Endometrial microvascular endothelial cells (primary cell): ENCODE measurements around the gene EFR3B. TPM values are rescaled to one million over a fixed set of nuclear protein-coding genes. Genes with fewer than 3 reads are reported as not detected.
"Not testable (repeated sequence)": the region's sequence is repeated elsewhere in the genome, so short reads cannot be mapped to it uniquely, and the experiment has no call there.

ENCODE experiments used
- in situ Hi-C: cut with HindIII; loops from 2 replicates; pipeline ENCODE4 v1.10.0; 2017; ENCODE audit warnings: low sequenced_read_pairs, low pct_unique_long_range_greater_than_20kb; ENCODE audit errors: inconsistent ontology term
- total RNA-seq: library from RNA; depleted of rRNA; stranded (reverse); fragments of >200 nt; gene quantifications from one replicate; pipeline ENCODE4 v1.2.3, GENCODE V29; 2015; ENCODE audit errors: inconsistent ontology term

The EFR3B gene, protein sequence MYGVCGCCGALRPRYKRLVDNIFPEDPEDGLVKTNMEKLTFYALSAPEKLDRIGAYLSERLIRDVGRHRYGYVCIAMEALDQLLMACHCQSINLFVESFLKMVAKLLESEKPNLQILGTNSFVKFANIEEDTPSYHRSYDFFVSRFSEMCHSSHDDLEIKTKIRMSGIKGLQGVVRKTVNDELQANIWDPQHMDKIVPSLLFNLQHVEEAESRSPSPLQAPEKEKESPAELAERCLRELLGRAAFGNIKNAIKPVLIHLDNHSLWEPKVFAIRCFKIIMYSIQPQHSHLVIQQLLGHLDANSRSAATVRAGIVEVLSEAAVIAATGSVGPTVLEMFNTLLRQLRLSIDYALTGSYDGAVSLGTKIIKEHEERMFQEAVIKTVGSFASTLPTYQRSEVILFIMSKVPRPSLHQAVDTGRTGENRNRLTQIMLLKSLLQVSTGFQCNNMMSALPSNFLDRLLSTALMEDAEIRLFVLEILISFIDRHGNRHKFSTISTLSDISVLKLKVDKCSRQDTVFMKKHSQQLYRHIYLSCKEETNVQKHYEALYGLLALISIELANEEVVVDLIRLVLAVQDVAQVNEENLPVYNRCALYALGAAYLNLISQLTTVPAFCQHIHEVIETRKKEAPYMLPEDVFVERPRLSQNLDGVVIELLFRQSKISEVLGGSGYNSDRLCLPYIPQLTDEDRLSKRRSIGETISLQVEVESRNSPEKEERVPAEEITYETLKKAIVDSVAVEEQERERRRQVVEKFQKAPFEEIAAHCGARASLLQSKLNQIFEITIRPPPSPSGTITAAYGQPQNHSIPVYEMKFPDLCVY
- 0.65 TPM for total RNA-seq

DNA sequence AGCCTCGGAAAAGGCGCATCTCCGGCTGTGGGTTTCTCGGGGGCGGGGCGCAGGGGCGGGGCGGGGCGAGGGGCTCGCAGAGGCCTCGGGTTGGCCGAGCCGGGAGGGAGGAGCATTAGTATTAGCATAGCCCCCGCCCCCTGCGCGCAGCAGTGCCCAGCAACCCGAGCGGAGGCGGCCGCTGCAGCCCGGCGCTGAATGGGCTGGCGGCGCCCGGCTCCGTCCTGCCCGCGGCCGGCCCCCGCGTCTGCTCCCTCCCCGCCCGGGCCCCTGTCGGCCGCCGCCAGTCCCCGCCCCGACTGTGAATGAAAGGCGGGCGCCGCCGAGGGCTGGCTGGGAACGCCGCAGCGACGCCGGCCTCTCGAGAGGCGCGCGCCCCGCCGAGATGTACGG lies at the start of gene EFR3B:
Gene EFR3B, plus strand, starts transcription at position 149 of the 393 bp plus-strand sequence. Its CDS starts 237 bp downstream, at position 386.
- in situ Hi-C loops, result no loop called here

DNA sequence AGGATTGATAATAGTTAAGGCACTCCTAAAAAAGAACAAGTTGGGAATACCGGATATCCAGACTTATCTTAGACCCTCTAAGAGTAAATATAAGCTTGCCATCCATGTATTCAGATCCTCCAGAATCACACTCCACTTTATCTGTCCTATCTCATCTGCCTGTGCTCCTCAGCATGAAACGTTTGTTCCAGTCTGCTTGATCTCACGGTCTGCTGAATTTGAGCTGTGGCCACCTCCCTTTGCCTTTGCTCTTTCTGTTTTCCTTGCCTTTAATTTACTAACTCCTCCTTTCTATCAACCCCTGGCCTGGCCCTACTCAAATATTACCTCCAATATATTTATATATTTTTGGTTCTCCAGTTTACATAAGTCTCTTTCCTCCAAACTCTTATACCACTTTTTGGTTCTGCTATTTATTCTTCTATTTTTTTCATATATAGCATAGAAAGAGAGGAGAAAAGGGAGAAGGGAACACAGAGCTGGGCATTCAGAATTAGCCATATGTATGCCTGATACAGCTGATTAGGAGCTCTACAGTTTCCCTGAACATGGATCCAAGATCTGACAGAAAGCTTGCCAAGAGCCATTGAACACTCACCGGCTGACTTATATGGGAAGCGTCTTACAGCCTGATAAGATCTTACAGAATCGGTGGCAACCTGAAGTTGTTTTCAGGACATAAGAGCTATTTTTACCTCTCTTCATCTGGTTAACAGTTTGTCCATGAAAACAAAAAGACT lies 48.3 kb upstream of the EFR3B start:
- in situ Hi-C loops, result no loop called here

DNA sequence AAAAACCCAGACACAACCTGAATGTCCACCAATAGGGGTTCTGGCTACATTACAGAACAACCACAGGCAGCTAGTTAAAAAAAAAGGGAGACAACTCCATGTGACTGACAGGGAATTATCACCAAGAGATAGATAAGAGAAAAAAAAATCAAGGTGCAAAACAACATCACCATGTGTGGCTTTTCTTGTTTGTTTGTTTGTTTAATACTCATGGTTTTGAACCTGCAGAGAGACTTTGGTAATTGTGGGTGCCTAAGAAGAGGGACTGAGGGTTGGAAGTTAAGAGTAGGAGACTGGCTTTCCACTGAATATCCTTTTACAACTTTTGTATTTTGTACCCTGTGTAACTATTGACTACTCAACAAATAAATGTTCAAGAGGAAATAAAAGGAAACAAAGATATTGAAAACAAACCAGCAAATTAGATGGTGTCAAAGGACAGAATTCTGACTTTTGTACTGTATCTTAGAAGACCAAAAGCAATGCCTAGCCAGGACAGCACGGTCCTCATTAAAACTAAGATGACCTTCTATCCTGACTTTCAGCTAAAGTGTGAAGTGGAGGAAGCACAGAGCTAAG lies 47.6 kb upstream of the EFR3B start:
- in situ Hi-C loops, result no loop called here

DNA sequence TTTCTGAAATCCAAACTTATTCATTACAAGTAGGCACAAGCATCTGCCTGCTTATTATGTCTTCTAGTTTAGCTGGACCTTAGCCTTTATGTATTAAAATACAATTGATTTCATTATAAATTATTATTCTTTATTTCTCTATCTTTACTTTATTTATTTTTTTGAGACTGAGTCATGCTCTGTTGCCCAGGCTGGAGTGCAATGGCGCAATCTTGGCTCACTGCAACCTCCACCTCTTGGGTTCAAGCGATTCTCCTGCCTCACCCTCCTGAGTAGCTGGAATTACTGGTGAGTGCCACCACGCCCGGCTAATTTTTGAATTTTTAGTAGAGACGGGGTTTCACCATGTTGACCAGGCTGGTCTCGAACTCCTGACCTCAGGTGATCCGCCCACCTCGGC lies 42.8 kb upstream of the EFR3B start:
- in situ Hi-C loops, result not testable (repeated sequence)

DNA sequence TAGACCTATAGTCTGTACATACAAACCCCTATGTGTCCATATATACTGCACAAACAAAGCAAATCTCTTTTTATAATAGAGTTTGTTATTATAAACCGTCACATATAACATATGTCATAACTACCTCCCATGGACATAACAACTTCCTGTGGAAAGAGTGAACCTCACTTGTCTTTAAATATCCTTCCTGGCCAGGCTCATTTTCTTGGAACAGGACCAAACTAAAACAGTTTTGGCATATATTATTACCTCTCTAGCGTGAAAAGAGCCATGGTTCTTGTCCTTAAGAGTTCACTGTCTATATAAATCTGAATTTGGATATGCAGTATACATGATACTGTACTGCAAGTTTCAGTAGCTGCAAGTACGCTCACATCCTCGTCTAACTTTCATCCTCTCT lies 41.8 kb upstream of the EFR3B start:
- in situ Hi-C loops, result no loop called here

DNA sequence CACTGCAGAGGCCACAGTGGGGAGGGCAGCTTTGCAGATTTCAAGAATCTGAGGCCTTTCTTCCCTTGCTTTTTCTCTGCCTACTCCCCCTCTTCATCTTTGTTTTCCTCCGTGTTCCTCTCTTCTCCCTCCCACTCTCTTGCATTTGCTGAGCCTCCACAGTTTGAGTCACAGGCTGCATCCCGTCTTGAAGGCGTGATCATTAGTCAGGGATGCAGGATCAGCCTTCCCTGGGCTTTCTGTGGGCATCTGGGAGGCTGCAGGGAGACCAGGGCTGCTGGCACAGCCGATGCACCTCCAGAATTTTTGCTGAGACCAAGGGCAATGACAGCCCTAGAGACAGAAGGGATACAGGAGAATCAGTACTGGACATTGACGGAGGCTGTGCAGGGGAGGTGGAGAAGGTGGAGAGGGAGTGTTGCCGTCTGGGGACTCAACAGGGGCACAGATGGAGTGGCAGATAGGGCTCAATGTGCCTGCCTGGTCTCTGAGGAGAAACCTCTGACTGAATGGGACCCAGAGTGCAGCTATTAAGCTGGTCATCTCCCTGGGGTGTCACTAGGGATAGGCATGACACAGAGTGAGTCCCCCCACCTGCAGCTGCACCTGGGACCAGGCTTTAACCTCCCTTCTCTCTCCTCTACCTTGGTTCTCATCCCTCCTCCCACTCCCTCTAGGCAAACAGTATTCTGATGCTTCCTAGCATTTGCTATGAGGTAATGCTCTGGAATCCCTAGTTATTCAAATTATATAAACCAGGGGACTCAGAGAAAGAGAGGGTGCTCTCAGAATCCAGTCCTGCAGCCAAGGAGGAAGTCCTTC lies 41.2 kb upstream of the EFR3B start:
- in situ Hi-C loops, result no loop called here

DNA sequence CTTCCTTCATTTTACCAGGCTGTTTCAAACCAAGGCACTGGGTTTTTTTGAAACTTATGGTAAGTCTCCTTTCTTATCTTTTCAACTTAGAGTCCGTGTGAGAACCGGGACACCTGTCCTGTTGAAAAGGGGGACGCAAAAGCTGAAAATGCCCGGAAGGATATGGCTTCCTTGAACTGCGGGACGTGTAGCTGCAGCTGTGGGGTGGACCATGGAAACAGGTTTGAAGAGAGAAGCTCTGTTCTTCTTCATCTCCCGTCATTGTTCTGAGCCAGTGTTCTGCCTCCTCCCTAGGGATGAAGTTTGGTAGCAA lies 40.6 kb upstream of the EFR3B start:
- in situ Hi-C loops, result no loop called here

DNA sequence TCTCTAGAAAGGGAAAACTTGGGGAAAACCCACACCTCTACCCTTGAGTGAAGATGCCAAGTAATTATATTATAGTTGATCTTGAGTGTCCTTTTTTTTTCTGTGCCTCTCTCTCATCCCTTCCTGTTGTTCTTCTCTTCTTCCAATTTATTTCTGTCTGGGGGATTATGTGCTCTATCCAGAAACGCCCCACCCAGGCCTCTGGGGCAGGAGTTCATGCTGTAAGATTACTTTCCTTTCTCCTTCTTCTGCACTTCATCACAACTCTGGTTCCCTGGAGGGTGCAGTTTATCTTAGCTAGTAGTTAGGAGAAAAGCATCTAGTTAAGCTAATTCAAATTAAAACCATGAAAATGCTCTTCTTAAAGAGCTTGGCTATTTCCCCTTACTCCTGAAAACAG lies 39.8 kb upstream of the EFR3B start:
- in situ Hi-C loops, result no loop called here

DNA sequence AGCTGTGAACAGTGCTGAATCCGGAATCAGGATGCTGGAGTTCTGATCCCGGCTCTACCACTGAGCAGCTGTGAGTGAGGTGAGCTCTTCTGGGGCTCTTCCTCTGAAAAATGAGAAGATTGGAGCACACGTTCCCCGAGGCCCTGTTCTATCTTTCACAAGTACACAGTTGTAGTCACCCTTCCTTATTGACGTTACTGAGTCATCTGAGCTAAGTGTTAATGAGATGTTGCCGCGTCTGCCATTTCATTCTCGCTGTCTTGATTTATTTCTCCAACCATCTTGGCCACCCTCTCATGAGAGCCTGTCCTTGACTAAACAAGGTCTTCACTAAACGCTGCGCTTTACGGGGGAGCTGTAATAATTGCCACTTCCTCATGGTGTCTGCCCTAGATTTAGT lies 31.9 kb upstream of the EFR3B start:
- in situ Hi-C loops, result no loop called here

DNA sequence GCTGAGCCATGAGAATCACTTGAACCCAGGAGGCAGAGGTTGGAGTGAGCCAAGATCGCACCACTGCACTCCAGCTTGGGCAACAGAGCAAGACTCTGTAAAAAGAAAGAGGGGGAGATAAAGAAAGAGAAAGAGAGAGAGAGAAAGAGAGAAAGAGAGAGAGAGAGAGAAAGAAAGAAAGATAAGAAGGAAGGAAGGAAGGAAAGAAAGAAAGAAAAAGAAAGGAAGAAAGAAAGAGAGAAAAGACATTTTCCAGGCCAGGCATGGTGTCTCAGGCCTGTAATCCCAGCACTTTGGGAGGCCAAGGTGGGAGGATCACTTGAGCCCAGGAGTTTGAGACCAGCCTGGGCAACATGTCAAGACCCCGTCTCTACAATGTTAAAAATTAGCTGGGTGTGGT lies 30.5 kb upstream of the EFR3B start:
- in situ Hi-C loops, result not testable (repeated sequence)

DNA sequence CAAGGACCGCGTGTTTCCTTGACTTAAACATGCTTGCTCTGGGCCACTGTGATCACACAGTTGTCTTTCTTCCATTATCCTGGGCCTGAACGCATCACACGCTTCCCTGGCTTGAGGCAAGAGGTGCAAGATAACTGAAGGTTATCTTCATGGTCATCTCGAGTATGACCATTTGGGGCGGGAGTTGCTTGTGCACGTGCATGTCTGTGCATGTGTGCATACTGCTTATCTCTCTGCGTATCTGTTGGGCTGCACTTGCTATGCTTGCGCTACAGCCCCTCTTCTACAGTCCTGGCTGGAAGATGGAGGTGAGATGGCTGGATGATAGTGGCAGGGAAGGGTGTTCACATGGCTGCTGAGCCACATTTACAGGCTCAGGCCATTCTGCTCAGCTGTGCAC lies 27.2 kb upstream of the EFR3B start:
- in situ Hi-C loops, result no loop called here

DNA sequence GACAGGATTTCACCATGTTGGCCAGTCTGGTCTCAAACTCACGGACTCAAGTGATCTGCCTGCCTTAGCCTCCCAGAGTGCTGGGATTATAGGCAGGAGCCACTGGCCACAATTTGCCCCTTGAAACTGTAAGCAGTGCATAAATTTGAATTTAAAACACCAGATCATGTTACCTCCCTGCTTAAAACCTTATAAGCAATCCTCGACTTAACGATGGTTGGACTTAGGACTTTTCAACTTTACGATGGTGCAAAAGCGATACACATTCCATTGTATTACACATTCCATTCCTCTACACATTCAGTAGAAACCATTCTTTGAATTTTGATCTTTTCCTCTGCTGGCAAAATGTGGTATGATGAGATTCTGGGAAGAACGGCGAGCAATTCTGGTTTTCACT lies 23.2 kb upstream of the EFR3B start:
- in situ Hi-C loops, result no loop called here

DNA sequence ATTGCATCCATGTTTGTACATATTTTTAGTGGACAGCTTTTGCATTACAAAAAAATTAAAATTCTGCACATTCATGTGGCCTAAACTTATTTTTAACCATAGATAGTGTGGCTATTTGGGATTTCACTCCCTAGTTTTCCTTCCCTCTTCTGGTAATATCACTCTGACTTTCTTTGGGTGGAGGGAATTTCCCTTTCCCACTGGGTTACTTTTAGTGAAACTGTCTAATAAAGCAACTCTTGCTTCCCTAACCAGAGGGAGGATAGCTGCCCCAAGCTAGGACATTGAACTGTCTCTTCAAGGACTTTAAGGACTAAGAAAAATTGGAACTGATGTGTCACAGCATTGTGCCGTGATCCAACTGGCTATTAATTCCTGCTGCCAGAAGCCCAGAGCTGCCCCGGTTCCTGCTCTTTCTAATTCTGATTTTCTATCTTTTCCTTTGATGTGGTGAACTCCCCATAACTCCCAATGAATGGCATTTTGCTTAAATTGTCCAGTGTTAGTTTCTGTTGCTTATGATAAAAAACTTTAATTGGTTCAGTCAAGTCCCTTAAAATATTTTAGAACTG lies 20.0 kb upstream of the EFR3B start:
- in situ Hi-C loops, result no loop called here

DNA sequence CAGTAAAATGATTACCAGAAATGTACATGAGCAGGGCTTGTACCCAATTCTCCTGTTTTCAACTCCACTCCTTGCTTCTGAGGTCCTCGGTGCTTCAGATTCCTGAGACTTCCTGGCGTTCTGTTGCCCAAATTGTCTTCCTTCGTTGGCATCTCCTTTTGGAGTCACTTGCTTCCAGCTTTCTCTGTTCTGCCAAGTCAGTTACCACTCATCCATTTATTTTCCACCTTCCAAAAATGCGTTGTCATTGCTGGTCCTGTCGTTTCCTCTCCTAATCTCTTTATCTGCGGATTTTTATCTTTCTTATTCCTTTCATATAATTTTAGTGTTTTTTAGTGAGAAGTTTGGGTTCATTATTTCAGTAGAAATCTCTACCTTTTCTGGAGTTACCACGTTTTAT lies 18.5 kb upstream of the EFR3B start:
- in situ Hi-C loops, result no loop called here

DNA sequence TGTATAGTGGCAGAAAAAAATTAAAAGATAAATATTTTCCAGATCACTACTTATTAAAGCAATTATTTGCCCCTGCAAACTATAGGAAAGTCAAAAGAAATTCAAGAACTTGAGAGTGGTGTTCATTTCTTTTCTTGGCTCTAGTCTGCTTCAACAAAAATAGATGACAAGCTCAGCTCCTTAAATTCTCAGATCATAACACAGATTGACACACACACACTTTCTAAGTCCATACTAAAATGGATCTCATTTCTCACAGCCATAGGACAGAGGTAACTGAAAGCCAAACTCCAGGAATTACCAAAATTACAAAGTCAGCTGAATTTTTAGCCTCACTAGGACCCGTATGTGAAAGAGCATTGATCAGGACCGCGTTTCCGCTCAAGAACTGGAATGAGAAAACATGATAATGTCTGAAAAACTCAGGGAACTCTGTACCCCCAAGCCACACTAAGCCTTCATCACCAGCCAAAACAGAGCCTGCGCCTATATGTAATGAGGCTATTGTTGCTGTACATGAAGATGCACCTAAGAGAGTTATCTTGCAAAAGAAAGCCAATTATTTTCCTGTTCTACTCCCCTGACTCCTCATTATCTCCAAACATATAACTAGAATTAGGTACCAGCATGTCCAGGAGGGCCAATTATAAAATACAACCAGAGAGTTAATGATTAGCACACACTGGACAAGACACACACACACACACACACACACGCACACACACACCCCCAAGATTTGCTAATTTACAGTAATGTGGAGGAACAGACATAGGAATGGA lies 16.5 kb upstream of the EFR3B start:
- in situ Hi-C loops, result no loop called here

DNA sequence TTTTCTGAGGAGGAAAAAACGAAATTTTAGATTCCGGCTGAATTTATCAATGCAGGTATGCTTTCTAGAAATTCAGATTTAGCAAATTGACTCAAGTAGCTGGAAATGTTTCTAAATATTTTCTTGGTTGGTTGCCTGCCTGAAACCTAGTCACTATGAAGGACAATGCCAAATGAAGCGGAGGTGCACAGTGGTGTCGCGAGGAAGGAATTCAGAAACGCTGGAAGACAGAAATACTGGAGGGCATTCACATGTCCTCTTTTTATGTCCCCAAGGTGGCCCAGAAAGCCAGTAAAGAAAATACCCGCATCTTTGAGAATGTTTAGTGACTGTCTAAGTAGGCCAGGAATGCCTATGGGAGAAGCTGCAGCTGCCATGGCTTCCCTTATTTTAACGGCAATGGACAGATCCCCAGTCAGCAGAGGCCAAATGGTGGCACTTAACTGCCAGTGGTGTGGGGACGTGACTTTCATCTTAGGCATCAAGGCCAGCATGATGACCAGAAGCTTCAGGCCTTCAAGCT lies 15.8 kb upstream of the EFR3B start:
- in situ Hi-C loops, result no loop called here

DNA sequence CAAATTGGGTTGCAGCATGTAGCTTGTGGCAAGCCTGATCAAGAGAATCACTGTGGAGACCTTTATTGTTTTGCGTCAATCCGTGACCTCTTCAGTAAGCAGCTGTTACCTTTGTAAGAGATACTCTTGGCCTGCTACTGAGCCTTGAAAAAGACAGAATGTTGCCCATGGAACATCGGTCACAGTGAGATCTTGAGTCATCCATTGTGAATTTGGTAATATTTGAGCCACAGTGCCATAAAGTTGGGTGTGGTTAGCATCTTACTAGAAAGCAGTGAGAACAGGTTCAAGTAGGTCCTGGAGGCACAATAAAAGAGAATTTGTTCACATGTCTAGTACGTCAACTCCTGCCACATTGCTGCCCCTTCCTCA lies 12.7 kb upstream of the EFR3B start:
- in situ Hi-C loops, result no loop called here
